Raji (cell line): ENCODE measurements around the gene ATP1A1.

Experiments
- POLR2A ChIP-seq: IDR thresholded peaks from 2 replicates; pipeline ENCODE4 v1.6.1; 2011; ENCODE audit warnings: low read depth, low read length, control low read depth; ENCODE audit not compliant: insufficient read depth

Gene ATP1A1

GRCh38 chr1:116408193-116408592 lies 35.1 kb downstream of the ATP1A1 start:
- no peak for TF ChIP-seq POLR2A

DNA sequence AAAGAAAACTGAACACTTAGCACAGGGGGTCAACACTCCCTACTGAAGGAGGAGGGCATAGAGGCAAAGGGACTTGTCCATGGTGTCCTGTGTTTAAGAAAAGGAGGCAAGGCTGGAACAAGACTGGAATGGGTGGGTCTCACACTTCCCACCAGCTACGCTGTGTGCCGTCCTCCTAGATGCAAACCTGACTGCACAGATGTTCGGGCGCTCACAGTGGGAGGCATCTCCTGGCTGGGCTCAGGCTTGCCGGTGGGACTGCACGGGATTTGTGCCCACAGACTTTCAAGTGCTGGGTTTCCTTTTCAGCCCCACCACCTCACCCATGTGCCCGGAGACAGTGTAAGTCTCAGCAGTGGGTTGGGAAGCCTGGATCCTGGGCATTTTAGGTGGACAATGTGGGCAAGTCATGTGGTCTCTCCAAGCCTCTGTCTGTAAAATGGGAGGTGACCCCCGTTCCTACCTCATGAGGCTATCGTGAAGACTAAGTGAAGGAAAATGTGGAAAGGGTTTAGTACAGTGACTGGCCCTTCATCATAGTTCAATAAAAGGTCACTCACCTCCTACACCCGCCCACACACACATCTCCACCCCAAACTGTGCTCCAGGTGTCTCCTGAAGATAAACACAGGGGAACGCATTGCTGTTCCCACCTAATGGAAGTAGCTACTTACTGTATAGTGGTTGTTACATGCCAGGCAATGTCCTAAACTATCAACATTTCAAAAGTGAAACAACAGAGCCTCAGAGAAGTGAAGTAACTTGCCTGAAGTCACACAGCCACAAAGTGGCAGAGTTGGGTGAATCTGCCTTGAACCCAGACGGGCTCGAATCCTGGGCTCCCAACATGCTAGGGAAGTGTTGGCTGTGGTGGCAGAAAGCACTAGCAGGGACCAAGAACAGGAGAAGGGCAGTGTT lies 36.0 kb downstream of the ATP1A1 start:
- TF ChIP-seq POLR2A: no peak

GRCh38 chr1:116409751-116410191 lies 36.7 kb downstream of the ATP1A1 start:
- no peak for TF ChIP-seq POLR2A

GRCh38 chr1:116411784-116412479 lies 38.9 kb downstream of the ATP1A1 start:
- no peak for TF ChIP-seq POLR2A

- TF ChIP-seq POLR2A: no peak
Observed at GRCh38 chr1:116412480-116412798, 39.4 kb downstream of the ATP1A1 start.

DNA sequence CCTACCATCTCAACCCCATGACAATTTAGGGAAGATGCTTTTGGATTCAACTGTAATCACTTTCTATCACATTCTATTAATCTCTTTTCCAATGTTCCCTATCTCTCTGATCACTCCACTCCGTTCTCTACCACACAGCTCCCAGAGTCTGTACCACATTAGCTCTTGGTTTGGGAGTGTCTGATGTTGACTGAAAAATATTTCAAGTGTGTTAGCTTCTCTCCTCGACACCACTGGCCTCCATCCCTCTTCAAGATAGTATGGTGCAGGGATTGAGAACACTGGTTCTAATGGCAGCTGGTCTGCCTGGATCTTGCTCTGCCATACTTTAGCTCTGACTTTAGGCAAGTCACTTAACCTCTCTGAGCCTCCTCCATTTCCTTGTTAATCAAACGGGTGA lies 39.9 kb downstream of the ATP1A1 start:
- TF ChIP-seq POLR2A: no peak

- no peak for TF ChIP-seq POLR2A
Observed at GRCh38 chr1:116413414-116413813, 40.4 kb downstream of the ATP1A1 start.

GRCh38 chr1:116414364-116414763 lies 41.3 kb downstream of the ATP1A1 start:
- no peak for TF ChIP-seq POLR2A

GRCh38 chr1:116415200-116415698 lies 42.2 kb downstream of the ATP1A1 start:
- no peak for TF ChIP-seq POLR2A

- no peak for TF ChIP-seq POLR2A
Observed at GRCh38 chr1:116415699-116416533, 42.9 kb downstream of the ATP1A1 start.

- TF ChIP-seq POLR2A: no peak
Observed at GRCh38 chr1:116416854-116417513, 43.9 kb downstream of the ATP1A1 start.

GRCh38 chr1:116417678-116418077 lies 44.6 kb downstream of the ATP1A1 start:
- no peak for TF ChIP-seq POLR2A

DNA sequence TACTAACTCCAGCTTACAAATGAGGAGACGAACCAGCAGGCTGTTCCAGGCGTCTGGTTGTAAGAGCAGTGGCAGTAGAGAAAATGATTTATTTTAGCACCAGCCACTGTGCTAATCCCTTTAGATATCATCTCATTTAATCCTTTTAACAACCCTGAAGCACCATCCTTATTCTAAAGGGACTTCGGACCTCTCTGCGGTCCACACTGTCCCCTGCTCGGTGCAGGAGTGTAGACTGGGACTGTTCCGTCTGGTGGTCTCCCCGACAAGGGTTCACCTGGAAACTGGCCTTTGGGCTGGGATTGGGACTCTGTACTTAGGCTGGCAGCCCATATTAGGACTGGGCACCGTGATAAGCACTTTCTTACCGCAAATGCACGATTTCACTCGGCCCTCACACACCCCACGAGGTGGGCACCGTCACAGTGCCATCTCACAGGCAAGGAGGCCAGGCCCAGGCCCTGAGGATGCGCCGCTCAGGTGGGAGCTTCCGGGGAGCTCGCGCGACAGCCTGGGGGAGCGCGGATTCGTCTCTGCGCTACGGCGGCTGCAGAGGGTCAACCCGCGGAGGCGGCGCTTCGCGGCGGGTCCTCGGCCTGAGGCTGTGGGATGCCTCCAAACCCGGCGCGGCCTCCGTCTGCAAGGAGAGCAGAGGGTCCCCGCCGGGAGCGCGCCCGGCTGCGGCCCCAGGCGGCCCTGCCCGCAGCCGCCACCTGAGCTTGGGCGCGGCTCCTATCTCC lies 45.2 kb downstream of the ATP1A1 start:
- TF ChIP-seq POLR2A: peak; percentile 97

GRCh38 chr1:116420417-116421200 lies 47.6 kb downstream of the ATP1A1 start:
- TF ChIP-seq POLR2A: no peak

- no peak for TF ChIP-seq POLR2A
Observed at GRCh38 chr1:116424438-116424837, 51.4 kb downstream of the ATP1A1 start.
